ENCODE measurements around the gene GYS1. TPM values are rescaled to one million over a fixed set of nuclear protein-coding genes. Genes with fewer than 3 reads are reported as not detected.

Gene GYS1
- total RNA-seq, 4 donors from 2014 or later = 26.4 to 42.0 (median 31.6) TPM

DNA sequence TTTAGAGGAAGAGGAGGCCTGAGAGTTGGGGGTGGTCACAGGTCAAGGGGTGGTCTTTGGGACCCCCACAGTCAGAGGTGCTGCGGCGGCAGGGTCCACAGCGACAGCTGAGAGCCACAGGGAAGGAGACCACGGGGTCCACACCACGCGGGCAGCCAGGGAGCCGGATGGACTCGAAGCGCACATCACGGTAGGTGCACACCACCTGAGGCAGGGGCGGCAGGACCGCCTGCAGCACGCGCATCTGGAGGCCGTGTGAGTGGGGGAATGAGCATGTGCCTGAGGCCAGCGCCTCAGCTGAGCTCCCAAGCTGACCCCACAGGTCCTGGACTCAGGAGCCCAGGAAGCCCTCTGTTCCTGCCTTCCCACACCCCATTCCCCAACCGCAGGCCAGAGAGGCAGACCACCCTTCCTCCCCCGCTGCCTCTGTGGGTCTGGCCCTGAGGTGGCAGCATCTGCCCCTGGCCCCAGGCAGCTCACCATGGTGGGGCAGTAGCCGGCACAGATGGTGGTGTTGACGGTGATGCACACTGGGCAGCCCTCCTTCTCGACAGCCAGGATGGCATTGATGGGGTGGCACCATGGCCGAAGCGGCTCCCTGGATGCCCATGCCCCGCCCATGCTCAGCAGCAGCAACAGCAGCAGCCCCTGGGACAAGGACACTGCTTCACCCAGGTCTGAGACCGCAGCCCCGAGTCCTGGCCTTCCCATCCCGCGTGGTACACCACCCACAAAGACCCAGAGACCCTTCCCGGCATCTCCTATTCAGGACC, 23.1 kb upstream of the GYS1 start:
- Histone ChIP-seq H3K27me3 (peaks cover 6% of the 10 kb centered on the region), H3K27ac (no peak overlapping the region), H3K9me3 (no peaks in the 10 kb centered on the region), H3K36me3 (peaks cover 36% of the 10 kb centered on the region), H3K4me1 (peaks cover 27% of the 10 kb centered on the region), H3K4me3 (no peak overlapping the region)
- no peak for DNase-seq (ENCODE audit: low spot score in 2 of 2)
- TF ChIP-seq POLR2A (IDR thresholded peaks at IDR 0.05) = no peak
- TF ChIP-seq POLR2AphosphoS5 (IDR thresholded peaks at IDR 0.05) = no peak
- TF ChIP-seq, protein P1, sequence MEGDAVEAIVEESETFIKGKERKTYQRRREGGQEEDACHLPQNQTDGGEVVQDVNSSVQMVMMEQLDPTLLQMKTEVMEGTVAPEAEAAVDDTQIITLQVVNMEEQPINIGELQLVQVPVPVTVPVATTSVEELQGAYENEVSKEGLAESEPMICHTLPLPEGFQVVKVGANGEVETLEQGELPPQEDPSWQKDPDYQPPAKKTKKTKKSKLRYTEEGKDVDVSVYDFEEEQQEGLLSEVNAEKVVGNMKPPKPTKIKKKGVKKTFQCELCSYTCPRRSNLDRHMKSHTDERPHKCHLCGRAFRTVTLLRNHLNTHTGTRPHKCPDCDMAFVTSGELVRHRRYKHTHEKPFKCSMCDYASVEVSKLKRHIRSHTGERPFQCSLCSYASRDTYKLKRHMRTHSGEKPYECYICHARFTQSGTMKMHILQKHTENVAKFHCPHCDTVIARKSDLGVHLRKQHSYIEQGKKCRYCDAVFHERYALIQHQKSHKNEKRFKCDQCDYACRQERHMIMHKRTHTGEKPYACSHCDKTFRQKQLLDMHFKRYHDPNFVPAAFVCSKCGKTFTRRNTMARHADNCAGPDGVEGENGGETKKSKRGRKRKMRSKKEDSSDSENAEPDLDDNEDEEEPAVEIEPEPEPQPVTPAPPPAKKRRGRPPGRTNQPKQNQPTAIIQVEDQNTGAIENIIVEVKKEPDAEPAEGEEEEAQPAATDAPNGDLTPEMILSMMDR (IDR thresholded peaks at IDR 0.05) = no peak
- no peak for TF ChIP-seq EP300 (IDR thresholded peaks at IDR 0.05)
- 95% methylated on average over 4 of the region's 29 CpGs for WGBS

DNA sequence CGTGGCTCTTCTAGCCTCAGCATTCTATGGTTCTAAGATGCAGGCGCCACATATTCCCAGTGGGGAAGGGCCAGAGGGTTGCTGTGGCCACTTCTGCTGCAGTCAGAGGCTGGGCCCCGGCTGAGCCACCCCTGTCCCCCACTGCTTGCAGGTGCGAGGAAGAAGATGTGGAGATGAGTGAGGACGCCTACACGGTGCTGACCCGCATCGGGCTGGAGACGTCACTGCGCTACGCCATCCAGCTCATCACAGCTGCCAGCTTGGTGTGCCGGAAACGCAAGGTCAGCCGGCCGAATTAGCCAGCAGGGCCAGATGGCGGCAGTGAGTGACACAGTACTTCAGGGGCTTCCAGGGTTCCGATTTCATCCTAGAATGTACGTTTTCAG, 21.8 kb upstream of the GYS1 start:
- TF ChIP-seq EP300 (IDR thresholded peaks at IDR 0.05) = no peak
- TF ChIP-seq, protein P1 (IDR thresholded peaks at IDR 0.05) = no peak
- TF ChIP-seq POLR2A (IDR thresholded peaks at IDR 0.05) = no peak
- TF ChIP-seq POLR2AphosphoS5 (IDR thresholded peaks at IDR 0.05) = no peak
- Histone ChIP-seq H3K9me3 (no peaks in the 10 kb centered on the region), H3K36me3 (peaks cover 50% of the 10 kb centered on the region), H3K4me1 (peaks cover 27% of the 10 kb centered on the region), H3K4me3 (no peak overlapping the region), H3K27me3 (peaks cover 6% of the 10 kb centered on the region), H3K27ac (no peak overlapping the region)
- DNase-seq (ENCODE audit: low spot score in 2 of 2) = no peak
- WGBS = 97% methylated on average over 10 of the region's 18 CpGs

DNA sequence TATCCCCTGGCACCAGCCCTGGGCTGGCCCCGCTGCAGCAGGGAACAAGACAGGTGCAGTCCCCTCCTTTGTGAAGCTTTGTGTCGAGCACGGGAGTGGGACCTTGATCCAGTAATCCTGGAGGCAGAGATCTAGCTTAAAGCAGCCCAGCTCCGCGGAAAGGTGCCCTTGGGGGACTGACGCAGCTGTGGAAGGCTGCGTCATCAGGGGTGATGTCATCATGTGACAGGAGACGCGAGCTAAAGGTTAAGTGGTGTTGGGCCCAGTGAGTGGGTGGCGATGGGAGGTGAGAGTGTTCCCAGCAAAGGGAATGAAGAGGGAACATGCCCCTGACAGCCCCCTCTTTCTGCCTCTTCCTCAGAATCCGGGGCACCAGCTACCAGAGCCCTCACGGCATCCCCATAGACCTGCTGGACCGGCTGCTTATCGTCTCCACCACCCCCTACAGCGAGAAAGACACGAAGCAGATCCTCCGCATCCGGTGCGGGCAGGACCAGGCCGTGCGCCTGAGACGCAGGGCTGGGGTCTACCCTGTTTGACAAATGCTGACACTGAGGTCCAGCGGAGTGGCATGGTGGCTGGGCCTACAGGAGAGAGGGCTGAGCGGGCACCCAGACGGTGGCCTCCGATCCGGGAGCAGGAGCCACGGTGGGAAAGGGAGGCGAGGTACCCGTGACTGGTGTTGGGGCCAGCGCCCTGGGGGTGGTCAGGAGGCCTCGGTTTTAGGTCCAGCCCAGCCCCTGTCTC, 21.2 kb upstream of the GYS1 start:
- TF ChIP-seq POLR2A (IDR thresholded peaks at IDR 0.05) (no peak), POLR2AphosphoS5 (IDR thresholded peaks at IDR 0.05) (no peak), EP300 (IDR thresholded peaks at IDR 0.05) (no peak)
- TF ChIP-seq, protein P1 (IDR thresholded peaks at IDR 0.05) = no peak
- no peaks in the 10 kb centered on the region for H3K9me3 ChIP-seq
- peaks cover 21% of the 10 kb centered on the region for H3K4me1 ChIP-seq
- H3K4me3 ChIP-seq = no peak overlapping the region
- whole genome bisulfite sequencing = 86% methylated on average over 25 of the region's 32 CpGs
- DNase-seq (ENCODE audit: low spot score in 2 of 2) = no peak
- H3K27me3 ChIP-seq = peaks cover 2% of the 10 kb centered on the region
- peaks cover 56% of the 10 kb centered on the region for H3K36me3 ChIP-seq
- H3K27ac ChIP-seq = no peak overlapping the region

DNA sequence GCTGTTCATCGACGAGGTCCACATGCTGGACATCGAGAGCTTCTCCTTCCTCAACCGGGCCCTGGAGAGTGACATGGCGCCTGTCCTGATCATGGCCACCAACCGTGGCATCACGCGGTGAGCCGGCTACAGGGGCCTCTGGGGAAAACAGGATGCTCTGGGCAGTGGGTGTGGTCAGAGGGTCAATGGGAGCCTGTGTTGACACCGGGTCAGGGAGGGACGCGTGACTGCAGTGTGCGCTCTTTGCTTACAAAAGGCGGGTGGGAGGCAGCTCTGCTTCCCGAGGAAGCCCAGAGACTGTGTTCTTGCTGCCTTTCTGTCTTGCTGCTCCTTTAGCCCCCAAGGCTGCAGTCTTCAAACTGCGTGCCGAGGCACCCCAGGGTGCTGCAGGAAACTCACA, 18.1 kb upstream of the GYS1 start:
- H3K4me3 ChIP-seq = no peak overlapping the region
- H3K27ac ChIP-seq = no peak overlapping the region
- H3K36me3 ChIP-seq = peaks cover 77% of the 10 kb centered on the region
- TF ChIP-seq POLR2AphosphoS5 (IDR thresholded peaks at IDR 0.05) = no peak
- TF ChIP-seq, protein P1 (IDR thresholded peaks at IDR 0.05) = no peak
- TF ChIP-seq POLR2A (IDR thresholded peaks at IDR 0.05) = no peak
- TF ChIP-seq EP300 (IDR thresholded peaks at IDR 0.05) = no peak
- DNase-seq (ENCODE audit: low spot score in 2 of 2) = no peak
- no peaks in the 10 kb centered on the region for H3K9me3 ChIP-seq
- WGBS = 91% methylated on average over 9 of the region's 17 CpGs
- H3K27me3 ChIP-seq = no peaks in the 10 kb centered on the region
- no peaks in the 10 kb centered on the region for H3K4me1 ChIP-seq

DNA sequence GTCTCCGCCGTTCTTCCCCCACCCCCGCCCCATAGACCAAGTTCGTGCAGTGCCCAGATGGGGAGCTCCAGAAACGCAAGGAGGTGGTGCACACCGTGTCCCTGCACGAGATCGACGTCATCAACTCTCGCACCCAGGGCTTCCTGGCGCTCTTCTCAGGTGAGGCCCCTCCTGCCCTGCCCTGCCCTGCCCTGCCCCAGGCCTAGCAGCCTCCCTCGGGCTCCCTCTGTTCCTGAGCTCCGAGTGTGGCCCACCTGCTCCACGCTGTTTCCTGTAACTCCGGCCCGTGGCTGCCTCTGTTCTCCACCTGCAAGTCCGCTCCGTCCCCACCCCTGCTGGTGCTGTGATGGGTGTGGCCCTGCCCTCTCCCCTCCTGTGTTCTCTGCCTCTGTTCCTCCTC, 17.3 kb upstream of the GYS1 start:
- Histone ChIP-seq H3K27me3 (no peaks in the 10 kb centered on the region), H3K4me3 (no peak overlapping the region), H3K36me3 (peaks cover 77% of the 10 kb centered on the region), H3K27ac (no peak overlapping the region), H3K9me3 (no peaks in the 10 kb centered on the region), H3K4me1 (no peaks in the 10 kb centered on the region)
- TF ChIP-seq POLR2A (IDR thresholded peaks at IDR 0.05) = no peak
- no peak for TF ChIP-seq EP300 (IDR thresholded peaks at IDR 0.05)
- TF ChIP-seq, protein P1 (IDR thresholded peaks at IDR 0.05) = no peak
- TF ChIP-seq POLR2AphosphoS5 (IDR thresholded peaks at IDR 0.05) = no peak
- DNase-seq (ENCODE audit: low spot score in 2 of 2) = no peak
- WGBS = 92% methylated on average over 9 of the region's 18 CpGs

All from suprapubic skin (tissue), 4 donors.